C4-2B (cell line): ENCODE results near the gene CABP4.

Experiments used
- CTCF ChIP-seq: fragments of 450-650 bp; conservative IDR thresholded peaks from 2 replicates; pipeline ENCODE4 v1.5.1; 2017; ENCODE audit warnings: mild to moderate bottlenecking
- ZFX ChIP-seq: fragments of 450-650 bp; IDR thresholded peaks from 2 replicates; pipeline ENCODE4 v1.6.1; 2017

- TF ChIP-seq CTCF (no peak), ZFX (no peak; the same call in 1 of the 2 replicates)
Observed at GRCh38 chr11:67463680-67464410, 8.7 kb downstream of the CABP4 start.
